Epithelial cell of proximal tubule (primary cell): ENCODE data around the gene MET. TPM values are rescaled to one million over a fixed set of nuclear protein-coding genes. Genes with fewer than 3 reads are reported as not detected.

Experiments
- DNase-seq: peaks from one replicate; pipeline ENCODE4 v3.0.0-alpha.2; 2011; ENCODE audit warnings: low read depth
- H3K4me3 ChIP-seq: 2 replicates; pipeline ENCODE4 v1.5.1; 2011; ENCODE audit warnings: low read depth, mild to moderate bottlenecking, low read length
- total RNA-seq: library from RNA; depleted of rRNA; stranded (reverse); fragments of >200 nt; gene quantifications from 2 replicates; pipeline ENCODE4 v1.2.3, GENCODE V29; 2015
- TF ChIP-seq, protein P1 (sequence below): conservative IDR thresholded peaks from 2 replicates; pipeline ENCODE4 v1.5.1; 2012; ENCODE audit warnings: low read depth, mild to moderate bottlenecking, low read length

MET gene
- total RNA-seq, 1 donor from 2014 or later, result 155 TPM

DNA sequence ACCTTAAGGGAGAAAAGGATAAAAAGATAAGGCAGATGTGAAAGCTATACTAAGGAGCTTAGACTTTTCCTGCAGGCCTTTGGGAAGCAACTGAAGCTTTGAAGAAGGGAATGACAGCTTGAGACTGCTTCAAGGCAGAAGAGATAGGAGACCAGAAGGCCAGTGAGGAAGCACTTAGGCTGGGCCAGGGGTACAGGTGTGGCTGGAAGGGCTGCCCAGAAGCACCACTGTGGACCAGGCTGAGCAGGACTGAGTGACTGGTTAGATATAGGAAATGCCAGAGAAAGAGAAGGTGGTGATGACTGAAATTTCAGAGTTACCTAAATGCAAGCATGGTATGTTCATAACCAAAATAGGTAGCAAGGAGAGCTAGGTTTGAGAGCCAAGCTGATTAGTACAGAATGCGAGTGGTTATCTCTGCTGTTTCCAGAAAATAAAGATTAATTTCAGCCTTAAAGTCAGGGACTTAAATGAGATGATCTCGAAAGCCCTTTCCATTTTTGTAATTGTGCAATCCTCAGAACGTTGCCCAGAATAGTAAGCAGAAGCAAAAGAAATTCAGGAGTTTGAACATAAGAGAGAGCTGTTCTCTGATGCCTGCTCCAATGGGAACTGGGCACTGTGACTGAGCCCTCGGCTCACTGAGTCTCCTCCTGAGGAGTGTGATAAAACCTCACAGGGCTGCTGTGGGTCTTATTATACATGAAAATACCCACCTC is 54.9 kb downstream of the MET start:
- no peak for DNase-seq
- no peak overlapping the region for H3K4me3 ChIP-seq
- TF ChIP-seq, protein P1, sequence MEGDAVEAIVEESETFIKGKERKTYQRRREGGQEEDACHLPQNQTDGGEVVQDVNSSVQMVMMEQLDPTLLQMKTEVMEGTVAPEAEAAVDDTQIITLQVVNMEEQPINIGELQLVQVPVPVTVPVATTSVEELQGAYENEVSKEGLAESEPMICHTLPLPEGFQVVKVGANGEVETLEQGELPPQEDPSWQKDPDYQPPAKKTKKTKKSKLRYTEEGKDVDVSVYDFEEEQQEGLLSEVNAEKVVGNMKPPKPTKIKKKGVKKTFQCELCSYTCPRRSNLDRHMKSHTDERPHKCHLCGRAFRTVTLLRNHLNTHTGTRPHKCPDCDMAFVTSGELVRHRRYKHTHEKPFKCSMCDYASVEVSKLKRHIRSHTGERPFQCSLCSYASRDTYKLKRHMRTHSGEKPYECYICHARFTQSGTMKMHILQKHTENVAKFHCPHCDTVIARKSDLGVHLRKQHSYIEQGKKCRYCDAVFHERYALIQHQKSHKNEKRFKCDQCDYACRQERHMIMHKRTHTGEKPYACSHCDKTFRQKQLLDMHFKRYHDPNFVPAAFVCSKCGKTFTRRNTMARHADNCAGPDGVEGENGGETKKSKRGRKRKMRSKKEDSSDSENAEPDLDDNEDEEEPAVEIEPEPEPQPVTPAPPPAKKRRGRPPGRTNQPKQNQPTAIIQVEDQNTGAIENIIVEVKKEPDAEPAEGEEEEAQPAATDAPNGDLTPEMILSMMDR, result no peak

- H3K4me3 ChIP-seq, result no peak overlapping the region
- DNase-seq, result no peak
- TF ChIP-seq, protein P1, result no peak
Measured at GRCh38 chr7:116727432-116728009, 55.5 kb downstream of the MET start.

DNA sequence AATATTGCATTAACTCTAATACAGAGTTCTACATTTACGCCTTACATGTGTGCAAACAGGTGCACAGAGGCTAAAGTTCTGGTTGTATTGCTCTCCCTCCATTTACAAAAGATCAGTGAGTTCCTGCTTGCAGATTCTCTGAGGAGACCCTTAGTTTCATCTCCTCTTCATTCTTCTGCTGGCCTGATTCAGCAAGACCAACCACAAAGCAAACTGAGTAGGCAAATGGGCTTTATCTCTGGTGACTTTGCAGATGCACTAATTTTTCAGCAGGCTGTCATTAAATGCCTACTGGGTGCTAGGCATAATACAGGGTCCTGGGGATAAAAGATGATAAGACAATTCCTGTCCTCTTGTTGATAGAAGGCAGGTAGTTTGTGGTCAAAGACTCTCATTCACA is 56.4 kb downstream of the MET start:
- TF ChIP-seq, protein P1, result no peak
- H3K4me3 ChIP-seq, result no peak overlapping the region
- DNase-seq, result no peak

GRCh38 chr7:116730097-116731022 is 58.4 kb downstream of the MET start:
- TF ChIP-seq, protein P1, result no peak
- H3K4me3 ChIP-seq, result no peak overlapping the region
- no peak for DNase-seq

DNA sequence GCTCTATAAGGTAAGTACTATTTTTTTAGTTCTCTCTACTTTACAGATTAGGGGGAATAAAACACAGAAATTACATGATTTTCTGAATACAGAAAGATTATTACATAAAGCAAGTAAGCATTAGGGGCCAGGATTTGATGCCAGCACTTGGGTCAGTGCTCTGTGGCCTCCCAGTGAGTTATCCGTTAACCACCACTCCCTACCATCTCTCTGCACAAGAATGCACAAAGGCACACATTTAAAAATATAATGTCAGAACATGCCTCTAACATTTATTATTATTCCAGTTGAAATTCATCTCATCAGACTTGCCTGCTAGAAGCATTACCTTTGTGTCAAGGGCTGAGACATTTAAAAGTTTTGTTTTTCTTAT is 59.0 kb downstream of the MET start:
- TF ChIP-seq, protein P1, result no peak

DNA sequence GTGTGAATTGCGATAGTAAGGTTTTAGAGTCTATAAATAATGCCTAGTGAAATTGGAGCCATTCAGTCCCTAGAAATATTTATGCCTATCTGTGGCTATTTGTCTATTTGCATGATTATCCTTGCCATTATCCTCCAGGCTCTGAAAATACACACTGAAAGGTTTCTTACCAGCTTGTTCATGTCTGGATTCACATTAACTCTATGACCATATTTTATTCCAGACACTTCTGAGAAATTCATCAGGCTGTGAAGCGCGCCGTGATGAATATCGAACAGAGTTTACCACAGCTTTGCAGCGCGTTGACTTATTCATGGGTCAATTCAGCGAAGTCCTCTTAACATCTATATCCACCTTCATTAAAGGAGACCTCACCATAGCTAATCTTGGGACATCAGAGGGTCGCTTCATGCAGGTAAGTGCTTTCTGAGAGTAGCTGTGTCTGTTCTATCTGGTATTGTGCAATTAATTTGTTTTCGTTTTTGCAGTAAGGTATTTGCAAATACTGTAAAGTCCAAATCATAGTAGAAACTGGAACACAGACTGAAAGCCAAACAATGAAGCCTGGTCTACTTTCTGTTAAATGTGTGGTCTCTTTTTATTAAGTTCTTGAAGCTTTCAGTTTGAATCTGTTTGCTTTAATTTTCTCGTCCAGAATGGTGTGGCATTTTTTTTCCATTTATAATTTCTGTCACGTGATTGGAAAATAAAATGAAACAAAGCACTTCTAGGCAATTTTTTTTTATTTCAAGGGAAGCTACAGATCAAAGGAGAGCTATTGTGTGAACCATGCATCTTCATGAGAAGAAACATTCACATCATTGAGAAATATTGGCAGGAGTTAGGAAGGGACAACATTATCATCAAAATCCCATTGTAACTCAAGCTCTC is 59.7 kb downstream of the MET start:
- H3K4me3 ChIP-seq, result peak overlapping the region; percentile 40
- TF ChIP-seq, protein P1, result no peak
- no peak for DNase-seq

More for the DNA sequence above, 59.0 kb downstream of the MET start:
- peak overlapping the region; percentile 40 for H3K4me3 ChIP-seq
- DNase-seq, result no peak
